NCI-H2171 (cell line): ENCODE results near the gene BATF3.

Experiments
- DNase-seq: peaks from one replicate; lab custom pipeline; 2025; lab: John Stamatoyannopoulos, UW

Gene BATF3

GRCh38 chr1:212703991-212704564, 4.4 kb upstream of the BATF3 start:
- no peak for DNase-seq

- no peak for DNase-seq
Observed at GRCh38 chr1:212702672-212703071, 3.0 kb upstream of the BATF3 start.

- no peak for DNase-seq
Observed at GRCh38 chr1:212701910-212702309, 2.3 kb upstream of the BATF3 start.

- no peak for DNase-seq
Observed at GRCh38 chr1:212700892-212701819, 1.5 kb upstream of the BATF3 start.

GRCh38 chr1:212700223-212700891, 717 bp upstream of the BATF3 start:
- DNase-seq = peak; percentile 37

- peak; percentile 67 for DNase-seq
Observed at GRCh38 chr1:212699104-212699624, 476 bp downstream of the BATF3 start.

DNA sequence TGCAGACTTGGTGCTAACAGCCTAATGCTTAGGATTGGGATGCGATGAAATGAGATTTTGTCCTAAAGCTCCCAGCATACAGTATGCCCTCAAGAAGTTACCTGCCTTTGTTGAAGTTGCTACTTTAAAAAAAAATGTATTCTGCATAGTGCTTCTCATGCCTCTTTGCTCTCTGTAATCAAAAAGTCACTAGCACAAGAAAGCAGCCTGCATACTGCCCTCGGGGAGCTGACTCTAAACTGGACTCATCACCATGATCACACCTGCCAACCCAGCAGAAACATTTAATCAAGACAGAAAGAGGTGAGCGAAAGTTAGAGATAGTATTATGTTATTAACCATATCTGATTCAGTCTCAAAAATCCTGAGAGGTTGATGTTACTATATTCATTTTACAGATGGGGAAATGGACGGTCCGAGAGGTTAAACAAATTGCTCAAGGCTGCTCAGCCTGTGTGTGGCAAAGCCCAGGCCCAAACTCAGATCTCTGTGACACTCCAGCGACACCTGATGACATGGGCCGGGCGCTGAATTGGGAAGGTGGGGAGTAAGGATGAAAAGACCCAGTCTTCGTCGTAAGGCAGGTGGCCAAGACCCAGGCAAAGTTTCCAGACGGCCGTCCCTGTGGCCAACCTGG, 1.1 kb downstream of the BATF3 start:
- DNase-seq = no peak

GRCh38 chr1:212696721-212697331, 2.8 kb downstream of the BATF3 start:
- DNase-seq = no peak

DNA sequence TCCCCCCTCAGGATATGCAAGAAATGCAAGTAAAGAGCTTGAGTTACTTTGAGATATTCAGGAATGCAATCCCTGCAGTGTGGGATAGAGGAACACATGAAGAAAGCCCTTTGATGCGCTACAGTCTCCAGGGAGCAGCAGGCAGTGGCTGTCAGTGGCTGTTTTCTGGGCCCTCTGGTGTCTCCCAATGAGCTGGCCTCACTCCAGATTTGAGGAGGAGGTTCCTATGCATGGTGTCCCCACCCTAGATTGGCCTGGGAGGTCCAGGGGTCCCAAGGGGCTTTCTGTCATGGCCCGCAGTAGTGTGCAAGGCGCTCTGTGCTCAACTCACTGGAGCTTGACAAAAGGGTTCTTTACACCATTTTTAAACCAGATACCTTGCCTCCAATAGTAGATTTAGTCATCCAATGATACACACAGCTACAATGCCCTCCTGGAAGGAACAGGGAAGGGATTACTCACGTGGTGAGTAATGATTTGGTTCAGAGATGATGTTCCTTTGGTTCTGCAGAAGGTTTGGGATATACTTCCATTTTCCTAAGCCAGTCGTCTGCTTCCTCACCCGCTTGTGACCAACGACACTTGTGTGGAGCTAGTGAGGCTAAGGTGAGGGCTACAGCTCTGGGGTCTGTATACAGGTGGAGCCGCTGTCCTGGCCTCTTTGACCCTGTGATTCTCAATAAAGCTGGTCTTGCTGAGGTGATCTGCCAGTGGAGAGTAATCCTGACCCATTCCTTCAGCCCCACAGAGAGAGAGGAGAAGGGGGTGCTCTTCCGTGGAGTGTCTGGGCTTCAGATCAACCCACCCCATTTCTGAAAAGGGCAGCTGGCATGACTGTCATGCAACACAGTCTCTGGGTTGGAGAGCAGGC, 6.6 kb downstream of the BATF3 start:
- no peak for DNase-seq

- DNase-seq = no peak
Observed at GRCh38 chr1:212691561-212692071, 8.0 kb downstream of the BATF3 start.

DNA sequence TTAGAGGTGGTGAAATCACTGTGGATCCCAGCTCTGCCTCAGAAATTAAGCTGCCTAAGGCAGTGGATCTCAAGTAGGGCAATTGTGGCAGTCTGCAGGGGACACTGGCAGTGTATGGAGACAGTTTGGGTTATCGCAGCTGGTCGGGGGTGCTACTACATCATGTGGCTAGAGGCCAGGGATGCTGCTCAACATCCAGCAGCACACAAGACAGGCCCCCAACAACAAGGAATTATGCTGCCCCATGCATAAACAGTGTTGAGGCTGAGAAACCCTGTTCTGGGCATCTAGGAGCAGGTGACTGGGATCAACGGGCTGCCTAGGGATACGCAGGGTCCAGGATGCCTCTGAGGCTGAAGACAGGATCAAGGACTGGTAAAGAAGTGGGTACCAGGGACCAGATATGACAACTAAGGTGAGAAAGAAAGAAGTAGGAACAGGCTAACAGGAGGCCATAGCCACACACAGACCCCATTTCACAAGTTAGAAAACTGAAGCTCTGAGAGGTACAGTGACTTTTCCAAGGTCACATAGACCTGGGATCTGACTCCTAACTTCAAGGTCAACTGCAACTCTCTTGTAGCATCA, 8.7 kb downstream of the BATF3 start:
- no peak for DNase-seq

GRCh38 chr1:212689758-212690529, 9.7 kb downstream of the BATF3 start:
- no peak for DNase-seq

DNA sequence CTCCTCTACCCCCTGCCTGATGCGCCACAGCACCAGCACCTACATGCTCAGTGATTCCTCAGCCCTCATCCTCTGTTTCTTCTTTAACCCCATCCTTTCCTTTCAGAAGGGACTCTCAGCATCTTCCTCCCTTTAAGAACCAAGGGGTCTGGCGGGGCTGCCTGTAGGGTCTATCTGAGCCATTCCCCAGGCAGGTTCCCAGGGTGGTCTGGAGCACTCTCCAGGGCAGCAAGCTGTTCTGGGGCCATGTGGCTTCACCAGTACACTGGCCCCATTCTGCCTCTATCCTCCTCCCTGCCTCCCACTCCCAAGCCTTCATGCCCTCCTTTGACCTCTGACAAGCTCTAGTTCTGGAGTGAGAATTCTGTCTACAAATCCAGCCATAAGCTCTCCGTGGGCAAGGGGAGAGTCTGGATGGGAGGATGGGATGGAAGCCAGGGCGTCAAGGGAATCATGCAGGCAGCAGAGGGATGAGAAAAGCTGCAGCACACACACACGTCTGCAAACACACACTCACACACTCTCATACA, 10.4 kb downstream of the BATF3 start:
- no peak for DNase-seq

- DNase-seq = no peak
Observed at GRCh38 chr1:212688341-212689047, 11.1 kb downstream of the BATF3 start.

DNA sequence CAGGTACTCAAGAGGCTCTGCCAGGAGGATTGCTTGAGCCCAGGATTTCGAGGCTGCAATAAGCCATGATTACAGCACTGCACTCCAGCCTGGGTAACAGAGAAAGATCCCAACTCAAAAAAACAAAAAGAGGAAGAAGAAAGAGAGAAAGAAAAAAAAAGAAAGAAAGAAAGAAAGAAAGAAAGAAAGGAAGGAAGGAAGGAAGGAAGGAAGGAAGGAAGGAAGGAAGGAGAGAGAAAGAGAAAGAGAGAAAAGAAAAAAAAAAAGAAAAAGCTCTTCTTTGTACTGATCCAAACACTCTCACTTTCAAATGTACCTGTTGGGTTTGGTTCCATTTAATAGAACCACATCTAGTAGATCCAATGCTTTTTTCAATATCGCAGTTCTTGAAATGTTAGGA, 11.8 kb downstream of the BATF3 start:
- DNase-seq = no peak

DNA sequence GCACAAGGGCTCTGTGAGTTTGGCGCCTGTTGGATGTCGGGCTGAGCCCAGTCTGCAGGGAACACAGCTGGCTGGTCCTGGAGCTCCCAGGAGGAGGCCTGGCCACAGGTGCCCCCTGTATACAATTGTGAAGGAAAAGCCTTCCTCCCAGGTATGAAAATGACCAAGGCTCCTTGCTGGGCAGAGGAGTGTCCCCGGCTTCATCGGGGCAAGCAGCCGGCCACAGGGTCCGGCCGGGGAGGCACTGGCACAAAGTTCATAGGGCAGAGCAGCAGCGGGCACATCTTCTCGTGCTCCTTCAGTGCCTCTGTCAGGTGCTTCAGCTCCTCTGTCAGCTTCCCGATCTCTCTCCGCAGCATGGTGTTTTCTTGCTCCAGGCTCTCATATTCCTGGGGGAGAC, 13.0 kb downstream of the BATF3 start:
- DNase-seq = no peak

GRCh38 chr1:212686069-212686468, 13.6 kb downstream of the BATF3 start:
- no peak for DNase-seq

DNA sequence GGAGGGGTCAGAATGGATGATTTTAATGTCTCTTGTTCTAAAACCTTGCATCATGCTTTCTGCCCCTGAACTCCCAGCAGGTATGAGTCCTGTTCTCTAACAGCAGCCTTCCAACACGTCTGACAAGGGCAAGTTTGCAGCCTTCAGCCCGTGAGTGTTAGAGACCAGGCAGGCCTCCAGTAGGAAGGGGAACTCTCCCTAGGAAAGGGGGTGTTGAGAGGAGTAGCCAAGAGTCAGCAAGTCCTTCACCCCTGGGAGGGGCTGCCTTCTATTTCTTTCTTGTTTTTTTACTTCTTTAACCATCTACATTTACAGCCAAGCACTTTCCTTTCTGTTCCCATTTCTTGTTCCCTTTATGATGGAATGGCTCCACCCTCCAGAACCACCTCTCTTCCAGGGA, 14.2 kb downstream of the BATF3 start:
- no peak for DNase-seq
